SK-N-MC (cell line): ENCODE results near the gene L3MBTL1.

ENCODE experiments used
- EZH2 ChIP-seq: fragments of 200-600 bp; sonication (generic); IDR thresholded peaks from one replicate; pipeline ENCODE4 v1.6.1; 2017; ENCODE audit warnings: antibody characterized with exemption
- POLR2AphosphoS5 ChIP-seq: IDR thresholded peaks from 2 replicates; pipeline ENCODE4 v1.6.1; 2012; ENCODE audit warnings: mild to moderate bottlenecking, low read depth, low read length, borderline replicate concordance

DNA sequence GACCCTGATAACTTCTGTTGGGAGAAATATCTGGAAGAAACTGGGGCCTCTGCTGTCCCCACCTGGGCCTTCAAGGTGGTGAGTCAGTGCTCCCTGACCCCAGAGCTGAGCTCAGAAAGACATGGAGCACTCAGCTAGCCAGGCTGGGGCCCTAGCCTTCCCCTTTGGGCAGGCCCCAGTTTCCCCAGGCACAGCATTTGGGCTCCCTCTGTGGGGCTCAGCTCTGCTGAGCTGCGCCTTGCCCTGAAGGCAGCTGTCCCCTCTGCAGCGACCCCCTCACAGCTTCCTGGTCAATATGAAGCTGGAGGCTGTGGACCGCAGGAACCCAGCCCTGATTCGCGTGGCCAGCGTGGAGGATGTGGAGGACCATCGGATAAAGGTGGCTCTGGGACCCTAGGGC is 26.5 kb downstream of the L3MBTL1 start:
- TF ChIP-seq POLR2AphosphoS5: no peak
- no peak for TF ChIP-seq EZH2
